Measurements from ENCODE around the gene BCL2L1. TPM values are rescaled to one million over a fixed set of nuclear protein-coding genes. Genes with fewer than 3 reads are reported as not detected.
A peak's percentile ranks its signal among the peaks of the same experiment; 100 is the strongest.

Gene BCL2L1
- total and polyA plus RNA-seq, 7 donors, result 34.5 to 204 (median 58.1) TPM

- no peak for TF ChIP-seq CTCF (IDR thresholded peaks at IDR 0.05)
- H3K27me3 ChIP-seq (ENCODE audit: insufficient read depth in 3 of 3, low read length in 2 of 3), result peaks cover 0 to 7% (median 0%) of the 10 kb centered on the region in 3 donors
- no peak for ATAC-seq
- no peak overlapping the region for H3K4me3 ChIP-seq
- 71 to 86% (median 78%) methylated on average over 4 of the region's 4 CpGs for WGBS, 3 donors
- no peaks in the 10 kb centered on the region for H3K9me3 ChIP-seq
- H3K4me1 ChIP-seq, result no peaks in the 10 kb centered on the region
- intact Hi-C loops (cut with DNase I), result no loop called here
- no peaks in the 10 kb centered on the region for H3K36me3 ChIP-seq (ENCODE audit: insufficient read depth in 1 of 2, low read depth in 1 of 2)
- no peak overlapping the region for H3K27ac ChIP-seq
- no peak for DNase-seq
Observed at GRCh38 chr20:31643522-31643921, 79.1 kb downstream of the BCL2L1 start.

GRCh38 chr20:31642837-31643236 lies 79.8 kb downstream of the BCL2L1 start:
- DNase-seq (no peak), ATAC-seq (no peak)
- Histone ChIP-seq H3K9me3 (no peaks in the 10 kb centered on the region), H3K36me3 (ENCODE audit: insufficient read depth in 1 of 2, low read depth in 1 of 2) (no peaks in the 10 kb centered on the region), H3K27ac (no peak overlapping the region), H3K4me3 (no peak overlapping the region), H3K4me1 (no peaks in the 10 kb centered on the region), H3K27me3 (ENCODE audit: insufficient read depth in 3 of 3, low read length in 2 of 3) (peaks cover 0 to 14% (median 0%) of the 10 kb centered on the region in 3 donors)
- intact Hi-C loops (cut with DNase I), result no loop called here
- WGBS, 3 donors, result 55 to 82% (median 72%) methylated on average over 1 of the region's 1 CpG
- no peak for TF ChIP-seq CTCF (IDR thresholded peaks at IDR 0.05)

GRCh38 chr20:31641391-31641790 lies 81.3 kb downstream of the BCL2L1 start:
- intact Hi-C loops (cut with DNase I), result no loop called here
- Histone ChIP-seq H3K4me1 (no peaks in the 10 kb centered on the region), H3K27me3 (ENCODE audit: insufficient read depth in 3 of 3, low read length in 2 of 3) (peaks cover 0 to 19% (median 0%) of the 10 kb centered on the region in 3 donors), H3K27ac (no peak overlapping the region), H3K4me3 (no peak overlapping the region), H3K36me3 (ENCODE audit: insufficient read depth in 1 of 2, low read depth in 1 of 2) (no peaks in the 10 kb centered on the region), H3K9me3 (no peaks in the 10 kb centered on the region)
- ATAC-seq (no peak), DNase-seq (no peak)
- no peak for TF ChIP-seq CTCF (IDR thresholded peaks at IDR 0.05)
- WGBS, 3 donors, result 87 to 91% (median 90%) methylated on average over 6 of the region's 6 CpGs

GRCh38 chr20:31640259-31640658 lies 82.4 kb downstream of the BCL2L1 start:
- Histone ChIP-seq H3K27me3 (ENCODE audit: insufficient read depth in 3 of 3, low read length in 2 of 3) (peaks cover 0 to 19% (median 0%) of the 10 kb centered on the region in 3 donors), H3K36me3 (ENCODE audit: insufficient read depth in 1 of 2, low read depth in 1 of 2) (no peaks in the 10 kb centered on the region), H3K9me3 (no peaks in the 10 kb centered on the region), H3K27ac (no peak overlapping the region), H3K4me1 (no peaks in the 10 kb centered on the region), H3K4me3 (no peak overlapping the region)
- ATAC-seq, result no peak
- TF ChIP-seq CTCF (IDR thresholded peaks at IDR 0.05), result no peak
- 68 to 77% (median 74%) methylated on average over 3 of the region's 3 CpGs for WGBS, 3 donors
- intact Hi-C loops (cut with DNase I), result no loop called here
- DNase-seq, result no peak

- Histone ChIP-seq H3K27me3 (ENCODE audit: insufficient read depth in 3 of 3, low read length in 2 of 3) (peaks cover 0 to 19% (median 0%) of the 10 kb centered on the region in 3 donors), H3K4me1 (no peaks in the 10 kb centered on the region), H3K27ac (peak overlapping the region; percentile 53), H3K9me3 (no peaks in the 10 kb centered on the region), H3K36me3 (ENCODE audit: insufficient read depth in 1 of 2, low read depth in 1 of 2) (no peaks in the 10 kb centered on the region), H3K4me3 (no peak overlapping the region)
- WGBS, 3 donors, result 80 to 87% (median 84%) methylated on average over 4 of the region's 4 CpGs
- intact Hi-C loops (cut with DNase I), result no loop called here
- no peak for TF ChIP-seq CTCF (IDR thresholded peaks at IDR 0.05)
- ATAC-seq (no peak), DNase-seq (no peak)
Observed at GRCh38 chr20:31638816-31639215, 83.9 kb downstream of the BCL2L1 start.

Measured in psoas muscle (tissue), 8 donors.